Right hindlimb (tissue), 1 donor: Measurements from ENCODE around the gene CDK9.
A peak's percentile ranks its signal among the peaks of the same experiment; 100 is the strongest.
"Not testable (repeated sequence)": the region's sequence is repeated elsewhere in the genome, so short reads cannot be mapped to it uniquely, and the experiment has no call there.

Experiments used
- DNase-seq: peaks from one replicate; pipeline ENCODE4 v3.0.0-alpha.2; 2018

The CDK9 gene

DNA sequence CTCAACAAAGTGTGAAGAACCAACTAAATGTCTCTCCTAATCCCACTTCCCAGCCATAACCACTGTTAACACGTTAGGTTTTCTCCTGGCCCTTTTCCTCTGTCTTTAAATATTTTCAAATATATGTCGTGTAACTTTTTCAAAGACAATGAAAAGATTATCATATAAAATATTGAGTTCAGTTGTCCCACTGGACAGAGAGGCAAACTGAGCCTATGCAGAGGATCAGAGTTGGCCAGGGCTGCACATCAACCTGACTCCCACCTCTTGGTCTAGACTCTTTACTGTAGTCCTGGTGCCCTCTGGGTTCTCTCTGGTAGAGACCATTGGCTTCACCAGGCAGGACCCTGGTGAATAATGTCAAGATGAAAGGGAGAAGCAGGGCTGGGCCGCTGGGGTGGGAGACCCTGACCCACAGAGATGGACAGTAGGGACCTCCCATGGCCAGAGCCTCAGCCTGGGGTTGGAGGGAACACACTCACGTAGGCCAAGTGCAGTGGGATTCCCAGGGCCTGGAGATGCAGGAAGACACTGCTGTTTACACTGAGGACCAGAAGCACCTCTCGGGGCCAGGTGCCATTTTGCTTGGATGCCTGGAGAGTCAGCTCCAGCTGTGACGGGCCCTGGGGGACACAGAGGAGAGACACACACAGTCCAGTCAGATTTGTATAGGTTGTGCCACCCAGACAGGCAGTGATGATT, 43.5 kb downstream of the CDK9 start:
- no peak for DNase-seq

DNA sequence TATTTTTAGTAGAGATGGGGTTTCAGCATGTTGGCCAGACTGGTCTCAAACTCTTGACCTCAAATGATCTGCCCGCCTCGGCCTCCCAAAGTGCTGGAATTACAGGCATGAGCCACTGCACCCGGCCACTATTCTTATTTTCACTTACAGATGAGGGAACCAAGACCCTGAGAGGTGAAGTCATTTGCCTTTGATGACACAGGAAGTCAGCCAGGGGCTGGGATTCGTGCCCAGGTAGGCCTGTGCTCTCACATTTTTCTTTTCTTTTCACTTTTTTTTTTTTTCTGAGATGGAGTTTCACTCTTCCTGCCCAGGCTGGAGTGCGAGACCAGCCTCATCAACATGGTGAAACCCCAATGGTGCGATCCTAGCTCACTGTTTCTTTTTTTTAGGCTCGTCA, 46.4 kb downstream of the CDK9 start:
- no peak for DNase-seq

DNA sequence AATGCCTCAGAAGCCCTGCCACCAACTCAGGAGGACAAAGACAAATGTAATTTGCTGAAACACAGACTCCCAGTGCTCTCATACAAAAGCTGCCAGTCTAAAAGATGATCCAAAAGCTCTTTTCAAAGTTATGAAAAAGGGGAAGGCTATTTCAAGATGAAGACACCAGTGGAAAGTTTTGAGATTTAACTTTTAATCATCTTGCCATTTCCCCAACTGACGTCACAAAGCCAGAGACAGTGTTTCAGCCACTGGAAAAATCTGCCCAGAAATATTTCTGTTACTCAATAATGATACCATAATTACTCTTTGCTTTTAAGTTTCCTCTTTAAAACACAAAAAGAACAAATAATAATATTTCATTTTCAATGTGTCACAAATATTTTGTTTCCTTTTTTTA, 47.7 kb downstream of the CDK9 start:
- DNase-seq = no peak

DNA sequence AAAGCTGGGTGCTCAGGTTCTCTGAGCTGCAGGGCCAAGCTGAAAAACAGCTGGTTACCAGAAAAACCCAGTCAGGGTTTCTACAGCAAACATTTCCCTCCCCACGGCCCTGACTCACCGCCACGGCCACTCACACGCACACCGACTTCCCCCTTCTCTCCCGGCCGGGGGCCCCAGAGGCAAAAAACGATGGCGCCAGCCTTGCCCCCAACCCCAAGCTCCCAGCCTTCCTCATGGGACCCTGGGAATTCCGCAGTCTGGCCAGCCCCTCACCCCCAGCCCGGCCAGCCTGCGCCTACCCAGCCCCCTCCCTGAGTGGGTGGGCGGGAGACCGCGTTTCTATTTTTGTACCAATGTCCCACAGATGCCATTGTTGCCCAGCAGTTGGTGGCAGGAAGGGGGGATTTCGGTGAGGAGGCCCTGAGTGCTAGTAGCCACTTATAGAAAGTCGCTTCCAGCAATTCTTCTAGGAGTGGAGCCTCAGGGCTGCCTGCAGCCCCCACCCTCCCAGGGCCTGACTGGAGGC, 50.2 kb downstream of the CDK9 start:
- DNase-seq = peak; percentile 74

DNA sequence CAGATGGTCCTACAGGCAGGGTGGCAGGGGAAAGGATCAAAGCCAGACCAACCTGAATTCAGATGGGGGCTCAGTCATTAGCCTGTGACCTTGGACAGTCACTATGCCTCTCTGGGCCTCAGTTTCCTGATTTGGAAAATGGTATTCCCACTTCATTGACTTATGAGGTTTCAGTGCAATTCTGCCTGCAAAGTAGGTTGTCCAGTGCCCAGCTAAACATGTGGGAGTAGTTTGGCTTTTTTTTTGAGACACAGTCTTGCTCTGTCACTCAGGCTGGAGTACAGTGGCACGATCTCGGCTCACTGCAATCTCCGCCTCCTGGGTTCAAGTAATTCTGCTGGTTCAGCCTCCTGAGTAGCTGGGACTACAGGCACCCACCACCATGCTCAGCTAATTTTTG, 50.7 kb downstream of the CDK9 start:
- not testable (repeated sequence) for DNase-seq

DNA sequence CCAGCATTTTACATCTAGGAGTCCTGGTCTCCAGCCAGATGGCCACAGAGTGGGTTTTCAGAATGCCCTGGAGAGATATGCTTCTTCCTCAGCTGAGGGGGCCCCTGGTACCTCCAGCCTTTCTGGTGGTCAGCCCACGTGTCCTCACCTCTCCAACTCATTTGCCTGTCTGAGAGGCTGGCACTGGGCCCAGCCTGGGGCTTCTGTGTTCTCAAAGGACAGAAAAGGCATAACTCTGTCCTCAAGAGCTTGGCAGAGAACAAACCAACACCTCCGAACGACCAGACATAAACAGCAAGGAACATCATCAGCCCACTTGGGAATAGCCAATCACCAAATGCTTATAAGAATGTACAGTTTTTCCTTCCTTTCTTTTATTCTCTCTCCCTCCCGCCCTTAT, 51.5 kb downstream of the CDK9 start:
- DNase-seq = no peak

DNA sequence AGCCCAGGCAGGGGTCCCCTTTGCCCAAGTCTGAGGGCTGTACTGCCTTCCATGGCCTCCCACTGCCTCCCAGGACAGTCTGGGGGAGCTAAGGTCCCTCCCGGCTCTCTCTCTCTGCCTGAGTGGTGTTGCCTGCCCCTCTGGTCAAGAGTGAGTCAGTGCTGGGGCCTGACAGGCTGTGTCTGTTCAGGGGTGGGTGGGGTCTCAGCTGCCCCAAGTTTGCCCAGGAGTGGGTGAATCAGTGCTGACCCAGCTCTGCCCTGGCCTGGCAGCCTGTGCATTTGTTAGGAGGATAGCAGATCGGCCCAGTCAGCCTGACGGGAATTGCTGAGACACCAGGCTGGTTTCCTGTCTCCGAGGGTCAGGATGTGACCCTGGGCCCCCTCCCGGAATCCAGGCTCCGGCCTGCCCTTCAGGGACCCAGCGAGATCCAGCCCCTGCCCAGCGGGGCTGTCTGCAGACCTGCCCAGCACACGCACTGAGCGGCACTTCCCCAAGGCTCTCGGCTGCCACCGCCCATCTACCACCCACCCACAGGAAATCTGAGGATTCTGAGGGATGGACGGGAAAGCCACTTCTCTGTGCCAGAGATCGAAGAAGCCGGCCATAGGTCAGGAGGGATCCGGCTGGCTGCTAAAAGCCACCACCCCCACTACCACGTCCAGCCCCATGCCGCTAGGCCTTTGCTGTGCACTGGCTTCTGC, 52.7 kb downstream of the CDK9 start:
- DNase-seq = peak; percentile 70
